ENCODE results near the gene SLC26A1.
"Not testable (repeated sequence)": the region's sequence is repeated elsewhere in the genome, so short reads cannot be mapped to it uniquely, and the experiment has no call there.

SLC26A1 gene

DNA sequence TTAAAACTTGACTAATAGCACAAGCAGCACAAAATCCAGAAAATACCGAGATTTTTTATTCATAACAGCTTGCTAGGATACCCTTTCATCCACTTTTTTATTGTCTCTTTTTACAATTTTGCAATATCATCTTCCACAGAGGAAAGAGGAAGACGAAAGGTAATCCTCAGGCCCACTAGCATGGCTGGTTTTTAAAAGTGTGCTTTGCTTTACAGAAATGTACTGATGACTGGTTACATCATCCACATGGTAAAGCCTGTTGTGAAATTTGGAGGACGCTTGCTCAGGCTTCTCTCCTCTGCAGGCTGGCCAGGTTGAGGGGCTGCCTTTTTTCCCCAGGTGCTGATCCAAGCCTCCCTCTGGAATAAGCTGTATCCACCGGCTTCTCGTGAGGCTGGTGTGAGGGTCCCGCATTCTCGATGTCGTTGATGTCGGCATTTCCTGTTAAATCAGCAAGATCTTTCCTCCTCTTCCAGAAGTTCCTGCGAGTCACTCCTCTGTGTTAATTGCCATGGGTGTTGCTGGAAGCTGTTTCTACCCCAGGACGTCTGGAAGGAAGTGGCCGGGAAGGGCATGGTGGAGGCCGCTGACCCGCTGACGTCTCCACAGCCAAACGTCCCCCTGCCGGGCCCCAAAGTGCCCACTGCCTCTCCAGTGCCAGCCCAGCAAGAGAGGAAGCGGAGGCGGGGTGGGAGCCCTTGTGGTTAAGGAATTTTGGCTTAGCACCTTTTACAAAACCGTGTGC, 14.1 kb downstream of the SLC26A1 start:
- DNase-seq = peak; percentile 71 to 81 (median 77)

DNA sequence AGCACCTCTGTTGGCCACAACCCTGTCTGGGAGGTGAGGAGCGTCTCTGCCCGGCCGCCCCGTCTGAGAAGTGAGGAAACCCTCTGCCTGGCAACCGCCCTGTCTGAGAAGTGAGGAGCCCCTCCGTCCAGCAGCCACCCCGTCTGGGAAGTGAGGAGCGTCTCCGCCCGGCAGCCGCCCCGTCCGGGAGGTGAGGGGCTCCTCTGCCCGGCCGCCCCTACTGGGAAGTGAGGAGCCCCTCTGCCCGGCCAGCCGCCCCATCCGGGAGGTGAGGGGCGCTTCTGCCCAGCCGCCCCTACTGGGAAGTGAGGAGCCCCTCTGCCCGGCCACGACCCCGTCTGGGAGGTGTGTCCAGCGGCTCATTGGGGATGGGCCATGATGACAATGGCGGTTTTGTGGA, 17.2 kb downstream of the SLC26A1 start:
- DNase-seq = not testable (repeated sequence)

DNA sequence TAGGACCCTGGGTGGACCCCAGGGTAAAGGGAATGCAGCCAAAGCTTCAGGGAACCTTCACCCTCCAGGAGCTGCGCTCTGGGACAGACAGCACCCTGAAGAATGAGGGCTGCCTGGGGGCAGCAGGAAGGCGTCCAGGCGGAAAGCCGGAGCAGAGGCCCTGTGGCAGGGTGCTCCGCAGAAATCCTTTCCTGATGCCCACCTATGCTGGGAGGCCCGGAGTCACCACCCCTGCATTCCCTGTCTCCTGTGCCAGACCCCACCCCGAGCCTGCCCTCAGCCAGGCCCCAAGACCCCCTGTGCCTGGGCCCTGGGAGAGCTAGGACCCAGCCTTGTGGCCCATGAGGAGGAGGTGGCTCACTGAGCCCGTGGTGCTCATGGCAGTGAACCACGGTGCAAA, 18.5 kb downstream of the SLC26A1 start:
- DNase-seq = no peak

DNA sequence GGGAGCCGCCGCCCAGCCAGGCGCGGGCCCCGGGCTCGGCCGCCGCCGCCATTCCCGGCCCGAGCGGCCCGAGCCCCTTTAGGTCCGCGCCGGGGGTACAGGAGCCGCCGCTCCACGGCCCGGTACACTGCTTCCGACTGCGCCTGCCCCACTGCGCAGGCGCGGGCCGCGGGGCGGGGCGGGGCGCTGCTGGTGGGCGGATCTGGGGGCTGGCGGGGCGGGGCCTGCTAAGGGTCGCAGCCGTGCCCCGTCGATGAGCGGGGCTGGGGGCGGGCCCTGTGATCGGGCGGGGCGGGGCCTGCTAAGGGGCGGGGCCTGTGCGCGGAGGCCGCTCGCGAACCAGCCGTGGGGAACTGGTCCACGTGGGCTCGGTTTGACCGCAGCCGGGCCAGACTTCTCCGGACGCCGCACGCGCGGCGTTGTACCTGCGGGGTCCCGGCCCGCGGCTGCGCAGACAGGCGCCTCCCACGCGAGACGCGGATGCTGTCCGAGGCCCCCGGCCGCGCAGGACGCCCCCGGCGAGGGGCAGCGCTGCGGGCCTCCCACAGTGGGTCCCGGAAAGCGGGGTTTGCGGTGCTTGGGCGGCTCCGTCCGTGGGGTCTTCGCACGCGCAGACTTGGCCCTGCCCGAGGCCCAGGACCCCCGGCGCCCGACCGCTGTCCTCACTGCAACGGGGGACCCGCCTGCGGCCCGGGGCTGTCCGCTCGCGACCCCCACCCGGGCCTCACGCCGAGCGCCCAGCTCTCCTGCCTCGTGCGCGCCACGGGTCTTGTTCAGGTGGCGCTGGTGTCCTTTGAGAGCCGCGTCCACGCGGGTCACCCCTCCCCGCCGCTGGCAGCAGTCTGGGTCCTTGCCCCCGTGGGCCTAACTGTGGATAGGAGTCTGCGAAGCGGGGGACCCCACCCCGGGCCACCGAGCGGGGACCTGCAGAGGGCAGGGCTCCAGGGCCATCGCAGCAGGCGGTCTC, 19.5 kb downstream of the SLC26A1 start, which contains the start of gene DGKQ:
Gene DGKQ (minus strand): TSS at position 139 of the 967 bp plus-strand sequence. CDS start 87 bp downstream, at position 52.
- peak; percentile 93 to 98 (median 98) for DNase-seq

DNA sequence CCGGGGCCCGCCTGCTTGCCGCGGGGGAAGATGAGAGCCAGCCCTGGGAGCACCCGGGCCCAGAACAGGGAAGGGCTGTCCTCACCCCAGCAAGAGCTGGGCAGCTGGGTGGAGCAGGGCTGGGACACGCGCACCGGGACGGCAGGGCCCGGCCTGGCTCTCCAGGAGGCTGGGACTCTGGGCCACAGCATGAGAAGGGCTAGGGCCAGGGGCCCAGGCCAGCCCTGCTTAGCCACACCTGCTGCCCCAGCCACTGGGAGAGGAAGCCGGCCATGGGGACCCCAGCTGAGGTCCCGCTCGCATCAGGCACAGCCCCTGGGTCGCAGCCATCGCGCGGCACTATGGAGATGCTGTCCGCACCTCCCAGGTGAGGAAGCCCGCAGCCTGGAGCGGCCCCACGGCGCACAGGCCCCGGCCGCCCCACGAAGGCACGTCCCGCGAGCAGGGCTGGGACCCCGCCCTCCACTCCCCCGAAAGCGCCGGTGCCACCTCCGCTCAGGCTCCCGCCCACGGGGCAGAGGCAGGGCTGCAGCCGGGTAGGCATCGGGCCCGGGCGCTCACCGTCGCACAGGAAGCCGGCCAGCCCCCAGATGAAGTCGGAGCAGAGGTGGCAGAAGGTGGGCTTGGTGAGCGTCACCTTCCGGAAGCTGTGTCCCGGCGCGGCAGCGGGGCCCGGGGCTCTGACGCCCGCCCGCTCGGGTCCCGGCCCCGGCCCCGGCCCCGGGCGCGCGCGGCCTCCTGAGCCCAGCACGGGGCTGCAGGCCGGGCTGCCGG, 20.4 kb downstream of the SLC26A1 start:
- peak in 2 of 3 donors; percentile 45 to 65 for DNase-seq

DNA sequence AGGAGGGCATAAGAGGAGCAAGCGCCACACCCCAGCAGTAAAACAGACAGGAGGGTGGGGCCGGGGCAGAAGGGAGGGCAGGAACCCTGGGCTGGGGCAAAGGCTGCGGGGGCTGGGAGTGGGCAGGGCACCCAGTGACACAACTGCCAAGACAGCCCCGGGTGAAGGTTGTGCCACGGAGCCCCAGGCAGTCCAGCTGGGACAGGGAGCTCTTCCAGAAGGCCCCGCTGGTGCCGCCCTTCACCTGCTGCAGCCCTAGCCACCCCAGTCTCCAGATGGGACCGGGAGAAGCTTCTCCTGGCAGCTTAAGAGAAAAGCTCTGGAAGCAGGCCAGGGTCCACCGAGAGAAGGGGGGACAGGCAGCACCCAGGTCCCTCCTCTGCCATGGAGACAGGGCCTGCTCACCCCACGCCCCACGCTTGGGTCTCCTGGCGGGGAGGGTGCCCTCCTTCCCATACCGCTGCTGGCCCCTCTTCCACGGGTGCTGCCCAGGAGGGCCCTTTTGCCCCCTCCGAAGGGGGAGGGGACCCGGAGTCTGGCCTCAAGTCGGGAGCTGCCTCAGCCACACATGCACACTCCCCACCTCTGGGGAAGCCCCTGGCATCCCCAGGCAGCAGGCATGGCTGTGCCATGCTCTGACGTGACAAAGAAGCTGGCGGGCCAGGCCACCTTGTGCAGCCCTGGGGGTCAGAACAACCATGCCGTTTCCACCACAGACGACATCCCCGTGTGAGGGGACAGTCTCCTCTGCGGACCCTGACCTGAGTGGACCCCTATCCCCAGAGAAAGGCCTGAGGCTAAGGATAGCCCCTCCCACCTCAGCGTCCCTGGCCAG, 21.3 kb downstream of the SLC26A1 start:
- no peak for DNase-seq

DNA sequence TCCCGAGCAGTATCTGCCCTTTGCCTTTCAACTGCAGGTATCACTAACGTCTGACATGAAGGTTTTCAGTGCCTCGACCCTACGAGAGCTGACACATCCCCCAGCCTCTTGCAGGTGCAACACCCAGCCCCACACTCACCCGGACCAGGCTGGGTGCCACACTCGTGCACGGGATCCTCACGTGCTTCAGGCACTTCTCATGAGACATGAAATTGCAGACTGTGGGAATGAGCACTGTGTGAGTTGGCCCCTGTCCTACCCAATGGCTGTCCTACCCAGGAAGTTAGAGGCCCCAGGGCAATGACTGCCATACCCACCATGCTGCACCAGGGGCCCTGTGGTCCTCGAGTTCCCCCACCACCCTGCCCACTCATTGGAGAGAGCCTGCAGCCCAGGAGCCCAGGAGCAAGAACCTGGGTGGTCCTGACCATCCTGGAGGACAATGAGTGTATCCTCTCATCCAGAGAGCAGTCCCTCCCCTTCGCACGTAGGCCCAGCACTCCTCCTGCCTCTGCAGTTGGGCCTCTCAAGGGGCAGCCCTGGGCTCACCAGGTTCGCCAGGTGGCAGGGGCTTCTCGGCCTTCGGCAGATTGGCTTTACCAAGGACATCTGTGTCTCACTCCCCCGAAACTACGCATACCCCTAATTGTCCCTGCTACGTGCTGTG, 22.2 kb downstream of the SLC26A1 start:
- DNase-seq = no peak

DNA sequence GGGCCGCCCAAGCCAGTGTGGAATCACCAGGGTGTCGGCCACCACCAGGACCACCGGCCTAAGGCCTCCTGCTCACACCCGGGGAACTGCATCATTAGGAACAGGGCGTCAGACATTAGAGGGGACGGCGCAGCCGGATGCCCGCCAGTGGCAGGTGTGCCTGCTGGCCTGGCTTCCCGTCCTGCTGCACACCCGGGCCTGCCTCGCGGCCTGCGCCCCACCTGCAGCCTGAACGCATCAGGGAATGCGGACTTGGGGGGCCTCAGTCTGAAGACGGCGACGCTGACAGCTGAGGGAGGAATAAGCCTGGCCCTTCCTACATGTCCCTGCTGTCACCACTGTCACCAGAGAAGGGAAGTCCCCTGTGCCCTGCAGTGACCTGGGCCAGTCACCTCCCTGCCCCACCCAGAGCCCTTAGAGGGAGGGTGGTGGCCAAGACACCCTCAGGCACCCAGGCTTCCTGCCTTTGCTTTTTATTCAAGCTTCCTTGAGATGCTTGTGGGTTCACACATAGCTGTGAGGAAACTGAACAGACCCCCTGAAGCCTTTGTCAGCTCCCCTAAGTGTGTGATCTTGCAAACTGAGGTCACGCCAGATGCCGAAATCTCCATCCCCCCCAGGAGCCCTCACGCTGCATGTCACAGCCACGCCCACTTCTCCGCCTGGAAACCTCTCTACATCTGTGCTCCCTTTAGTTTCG, 23.0 kb downstream of the SLC26A1 start:
- DNase-seq = peak in 2 of 3 donors; percentile 12 to 40

DNA sequence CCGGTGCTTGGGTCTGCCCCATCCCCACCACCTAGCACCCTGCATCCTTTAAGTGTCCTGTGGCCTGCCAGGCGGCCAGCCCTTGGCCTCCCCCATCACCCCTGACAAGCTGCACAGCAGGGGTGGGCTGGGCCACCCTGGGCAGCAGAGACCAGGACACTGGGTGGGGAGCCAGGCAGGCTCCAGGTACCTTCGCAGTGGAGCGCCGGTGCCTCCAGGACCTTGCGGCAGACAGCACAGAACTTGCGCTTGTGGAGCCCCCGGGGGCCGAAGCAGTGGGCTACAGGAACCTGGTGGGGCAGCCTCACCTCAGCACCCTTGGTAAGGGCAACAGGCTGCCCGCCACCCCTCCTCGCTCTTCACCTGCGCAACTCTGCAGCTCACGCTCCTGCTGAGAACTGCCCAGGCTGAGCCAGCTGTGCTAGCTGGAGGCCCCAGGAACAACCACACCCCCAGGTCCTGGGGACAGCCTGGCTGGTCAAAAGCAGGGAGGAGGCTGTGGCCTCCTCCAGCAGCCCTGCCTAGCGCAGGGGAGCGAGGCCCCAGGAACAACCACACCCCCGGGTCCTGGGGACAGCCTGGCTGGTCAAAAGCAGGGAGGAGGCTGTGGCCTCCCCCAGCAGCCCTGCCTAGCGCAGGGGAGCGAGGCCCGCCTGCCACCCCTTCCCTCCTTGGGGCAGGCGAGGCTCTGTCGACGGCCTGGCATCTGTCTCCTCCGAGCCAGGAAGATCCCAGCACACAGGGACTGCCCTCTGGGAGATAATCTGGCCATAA, 24.4 kb downstream of the SLC26A1 start:
- no peak for DNase-seq

DNA sequence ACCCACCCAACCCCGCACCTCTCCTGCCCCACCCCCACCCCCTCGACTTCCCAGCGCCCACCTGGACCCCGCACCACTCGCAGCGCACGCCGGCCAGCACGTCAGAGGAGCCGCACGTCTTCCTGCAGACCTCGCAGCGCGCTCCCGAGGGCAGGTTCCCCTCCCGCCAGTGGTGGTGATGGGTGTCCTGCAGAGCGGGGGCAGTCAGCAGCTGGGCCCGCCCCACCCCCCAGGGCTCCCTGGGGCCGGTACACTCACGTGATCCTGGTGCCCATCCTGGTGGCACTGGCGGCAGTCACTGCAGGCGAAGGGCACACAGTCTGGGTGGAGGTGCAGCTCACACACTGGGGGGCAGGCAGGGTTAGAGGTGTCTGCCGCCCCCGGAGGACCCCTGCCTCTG, 25.0 kb downstream of the SLC26A1 start:
- DNase-seq = no peak

DNA sequence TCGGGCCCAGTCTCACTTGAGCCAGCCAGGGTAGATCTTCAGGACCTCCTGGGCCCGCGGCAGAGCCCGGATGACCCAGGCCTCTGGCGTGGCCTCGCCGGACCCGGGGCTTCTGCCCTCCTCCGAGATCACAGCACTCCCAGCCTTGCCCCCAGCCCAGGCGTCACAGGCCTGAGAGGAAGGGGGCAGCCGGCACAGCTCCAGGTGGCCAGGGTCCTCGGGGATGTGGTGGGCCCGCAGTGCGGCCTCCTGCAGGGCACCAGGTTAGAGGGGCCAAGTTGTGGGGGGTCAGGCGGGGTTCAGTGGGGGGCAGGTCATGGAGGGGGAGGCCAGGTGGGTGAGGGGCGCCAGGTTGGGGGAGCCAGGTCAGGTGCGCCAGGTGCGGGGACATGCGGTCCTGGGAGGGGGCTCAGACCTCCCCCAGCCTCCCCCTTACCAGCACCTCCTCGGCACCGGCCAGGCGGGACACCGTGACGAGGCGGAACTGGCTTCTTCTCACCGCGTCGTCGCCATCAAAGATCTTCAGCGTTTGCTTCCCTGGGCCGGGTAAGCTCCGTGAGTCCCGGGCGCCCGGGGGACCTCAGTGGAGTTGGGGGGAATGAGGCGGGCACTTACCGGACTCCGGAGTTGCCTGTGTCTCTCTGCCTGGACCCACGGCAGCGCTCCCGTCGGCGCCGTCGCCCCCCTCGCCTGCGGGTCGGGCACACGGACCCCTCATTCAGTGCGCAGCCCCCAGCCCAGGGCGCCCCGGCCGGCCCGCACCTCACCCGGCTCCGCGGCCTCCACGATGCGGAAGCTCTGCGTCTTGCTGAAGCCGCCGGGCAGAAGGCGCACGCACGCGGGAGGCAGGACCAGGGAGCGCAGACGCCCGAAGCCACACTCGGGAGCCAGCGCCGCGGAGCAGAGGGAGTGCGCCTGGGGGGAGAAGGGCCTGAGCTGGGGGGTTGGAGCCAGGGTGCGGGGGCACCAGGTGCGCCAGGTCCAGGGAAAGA, 25.8 kb downstream of the SLC26A1 start:
- DNase-seq = peak in 2 of 3 donors; percentile 14 to 49

DNA sequence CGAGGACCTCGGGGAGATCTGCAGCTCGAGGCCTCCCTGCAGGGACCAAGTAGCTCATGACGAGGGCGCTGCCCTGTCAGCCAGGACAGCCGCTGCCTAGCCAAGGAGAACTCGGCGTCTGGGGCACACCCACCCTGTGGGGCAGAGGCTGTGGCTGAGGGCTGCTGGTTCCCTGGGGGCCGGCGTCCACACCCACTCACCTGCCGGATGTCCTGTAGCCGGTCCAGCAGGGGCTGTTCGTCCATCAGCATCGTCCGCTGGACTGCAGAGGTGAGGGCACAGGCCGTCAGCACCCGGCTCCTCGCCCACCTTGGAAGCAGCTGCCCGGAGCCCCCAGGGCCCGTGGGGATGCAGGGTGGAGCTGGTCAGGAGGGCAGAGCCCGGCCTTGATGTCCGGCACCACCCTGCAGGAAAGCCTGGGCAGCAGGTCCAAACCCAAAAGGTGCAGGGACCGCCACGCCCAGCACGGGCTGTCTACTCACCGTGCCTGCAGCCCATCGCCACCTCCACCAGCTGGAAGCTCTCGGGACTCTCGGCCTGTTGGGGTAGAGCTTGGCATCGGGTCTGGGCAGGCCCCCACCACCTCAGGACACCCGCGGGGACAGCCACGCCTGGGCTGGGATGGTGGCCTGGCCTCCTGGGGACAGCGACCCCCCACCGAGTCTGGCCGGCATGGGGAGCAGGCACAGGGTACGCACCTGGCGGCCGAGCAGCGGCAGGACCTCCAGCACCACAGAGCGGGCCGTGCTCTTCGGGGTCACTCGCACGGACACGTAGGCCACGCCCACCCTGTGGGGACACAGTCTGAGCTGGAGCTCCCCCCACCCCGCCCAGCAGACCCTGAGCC, 26.7 kb downstream of the SLC26A1 start:
- no peak for DNase-seq

DNA sequence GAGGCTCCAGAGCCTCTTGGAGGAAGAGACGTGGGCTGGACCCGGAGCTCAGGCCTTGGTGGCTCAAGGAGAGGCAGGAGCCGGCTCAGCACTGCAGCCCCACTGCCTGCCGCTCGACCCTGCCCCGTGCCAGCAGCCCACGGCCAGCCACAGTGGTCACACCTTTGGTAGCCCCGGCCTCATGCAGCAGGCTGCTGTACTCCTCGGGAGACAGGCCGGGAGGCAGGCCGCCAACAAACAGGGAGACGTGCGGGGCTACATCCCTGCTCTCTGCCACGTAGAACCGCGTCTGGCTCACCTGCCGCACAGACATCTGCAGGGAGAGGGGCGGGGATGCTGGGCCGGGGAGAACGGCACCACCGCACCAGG, 27.5 kb downstream of the SLC26A1 start:
- DNase-seq = no peak

DNA sequence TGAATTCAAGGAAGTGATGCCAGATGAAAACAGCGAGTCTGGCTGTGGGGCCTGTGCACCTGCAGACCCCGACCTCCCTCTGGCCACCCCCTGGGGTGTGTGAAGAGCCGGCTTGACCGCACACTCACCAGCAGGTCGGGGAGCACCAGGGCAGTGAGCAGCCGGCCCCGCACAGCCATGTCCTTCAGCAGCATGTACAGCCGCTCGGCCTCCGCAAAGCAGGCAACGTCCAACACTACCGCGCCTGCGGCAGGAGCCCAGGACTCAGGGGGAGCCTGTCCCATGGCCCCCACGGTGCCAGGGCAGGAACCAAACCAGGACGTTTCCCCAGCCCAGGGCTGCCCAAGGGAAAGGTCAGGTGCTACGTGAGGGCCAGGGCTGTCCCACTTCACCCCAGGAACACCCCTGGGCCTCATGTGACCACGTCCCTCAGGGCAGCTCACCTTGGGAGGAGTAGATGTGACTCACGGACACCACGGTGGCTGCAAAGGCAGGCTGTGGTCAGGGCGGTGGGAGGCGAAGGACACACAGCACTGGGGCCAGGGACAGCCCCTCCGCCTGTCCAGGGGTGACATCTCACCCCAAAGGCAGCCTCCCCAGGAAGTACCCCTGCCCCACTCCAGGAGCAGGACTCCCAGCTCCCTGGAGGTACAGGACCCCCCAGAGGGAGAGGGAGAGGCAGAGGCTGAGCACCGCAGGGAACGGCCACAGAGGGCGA, 28.0 kb downstream of the SLC26A1 start:
- DNase-seq = no peak

DNA sequence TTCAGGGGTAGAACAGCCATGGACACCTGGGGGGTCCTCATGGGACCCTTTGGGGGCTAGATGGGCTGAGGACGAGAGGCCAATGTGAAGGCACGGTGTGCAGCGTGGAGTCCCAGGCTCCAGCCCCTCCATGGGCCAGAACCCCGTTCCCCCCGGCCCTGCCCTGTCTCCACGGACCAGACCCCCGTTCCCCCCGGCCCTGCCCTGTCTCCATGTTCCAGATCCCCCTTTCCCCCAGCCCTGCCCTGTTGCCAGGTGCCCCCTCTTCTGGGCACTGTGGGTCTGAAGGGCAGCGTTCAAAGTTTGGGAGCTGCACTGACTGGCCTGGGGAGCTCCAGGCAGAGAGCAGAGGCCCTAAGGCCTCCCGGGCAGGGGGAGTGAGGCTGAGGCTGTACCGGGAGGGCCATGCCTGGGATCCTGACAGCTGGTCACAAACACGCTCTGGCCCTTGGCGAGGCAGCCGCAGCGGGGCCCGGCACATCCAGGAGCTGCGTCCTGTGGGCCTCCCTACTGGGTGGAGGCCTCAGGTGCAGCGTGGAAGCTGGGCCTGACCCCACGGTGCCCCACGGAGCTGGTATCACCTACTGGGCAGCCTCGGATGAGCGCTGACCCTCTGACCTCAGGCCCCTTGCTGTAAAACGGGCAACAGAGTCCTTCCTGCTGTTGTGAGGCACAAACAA, 28.7 kb downstream of the SLC26A1 start:
- DNase-seq = no peak

All from suppressor macrophage treated with lipopolysaccharide for 1 hour (primary cell).